NK-92 (cell line): Measurements from ENCODE around the gene PTCD1.

Experiments used
- DNase-seq: peaks from one replicate; lab custom pipeline; 2025; ENCODE audit not compliant: unreplicated experiment; lab: John Stamatoyannopoulos, UW

PTCD1 gene

DNA sequence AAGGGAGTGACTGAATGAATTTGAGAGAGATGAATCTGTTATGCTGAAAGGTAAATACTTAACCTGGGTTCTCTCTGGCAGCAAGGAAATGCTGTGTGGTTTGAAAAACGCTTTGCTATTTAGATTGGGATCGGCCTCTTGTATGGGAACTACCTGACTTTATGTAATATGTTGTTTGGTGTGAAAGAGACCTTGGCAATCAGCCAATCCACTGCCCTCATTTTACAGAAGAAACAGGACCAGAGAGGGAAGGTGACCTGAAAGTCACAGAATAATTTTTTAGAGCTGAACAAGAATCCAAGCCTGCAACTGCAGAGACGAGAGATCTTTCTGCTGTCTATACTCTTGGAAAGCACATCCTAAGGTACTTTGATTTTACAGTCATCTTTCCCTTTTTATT lies 28.8 kb downstream of the PTCD1 start:
- DNase-seq = no peak

DNA sequence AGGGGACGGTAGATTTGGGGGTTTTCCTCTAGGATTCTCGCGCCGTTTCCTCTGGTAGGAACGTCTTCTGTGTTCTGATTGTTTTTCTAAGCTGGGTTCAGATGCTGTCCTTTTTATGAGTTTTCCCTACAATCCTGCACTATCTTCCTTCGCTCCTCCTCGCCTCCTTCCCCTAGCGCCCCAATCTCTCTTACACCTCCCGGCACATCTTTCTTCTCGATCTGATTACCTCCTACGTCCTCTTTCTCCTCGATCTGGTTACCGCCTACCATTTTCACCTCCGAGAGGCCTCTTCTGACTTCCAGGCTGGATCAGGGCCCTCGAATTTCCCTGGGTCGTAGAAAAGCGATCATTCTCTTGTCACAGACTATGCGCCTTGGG lies 29.4 kb downstream of the PTCD1 start:
- no peak for DNase-seq

DNA sequence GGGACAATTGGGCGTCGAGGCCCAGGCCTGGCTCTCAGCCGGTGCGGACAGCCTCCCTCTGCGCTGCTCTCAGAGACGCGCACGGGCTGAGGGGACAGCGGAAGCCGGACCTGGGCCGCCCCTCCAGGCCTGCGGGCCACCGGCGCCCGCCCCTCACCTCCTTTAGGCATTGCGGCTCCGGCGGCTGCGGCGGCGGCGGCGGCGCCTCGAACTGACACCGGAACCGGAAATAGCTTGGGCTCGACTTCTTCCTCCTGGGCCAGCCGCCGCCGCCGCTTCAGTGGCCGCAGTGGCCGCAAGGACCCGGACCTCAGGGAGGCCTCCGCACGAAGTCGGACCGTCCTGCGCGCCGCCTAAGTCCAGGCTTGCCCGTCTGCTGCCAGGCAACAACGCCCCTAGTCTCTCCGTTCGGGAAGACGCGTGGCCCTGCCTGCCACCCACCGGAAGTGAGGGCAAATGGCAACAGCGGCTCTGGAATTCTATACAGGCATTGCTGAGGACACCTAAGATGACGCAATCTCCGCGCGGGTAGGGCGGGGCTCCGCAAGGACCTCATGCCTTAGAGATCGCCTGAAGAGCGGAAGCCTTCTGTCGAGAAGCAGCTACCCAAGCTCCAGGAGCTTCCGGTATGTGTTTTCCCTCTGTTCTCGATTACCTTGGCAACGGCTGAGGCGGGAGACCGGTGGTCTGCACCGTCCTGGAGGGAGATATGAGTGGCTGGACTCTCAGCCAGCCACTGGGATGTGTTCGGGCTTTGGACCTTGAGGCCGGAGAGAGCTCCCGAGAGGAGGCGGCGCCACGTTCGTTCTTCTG lies 30.0 kb downstream of the PTCD1 start, which contains the start of the genes BUD31 and PDAP1:
BUD31 (plus strand) TSS at position 591 of the 813 bp plus-strand sequence. CDS start 2,124 bp downstream, outside the sequence.
PDAP1 (minus strand) TSS at position 219 of the 813 bp plus-strand sequence; CDS start at position 170, 49 bp downstream.
- peak; percentile 77 for DNase-seq

DNA sequence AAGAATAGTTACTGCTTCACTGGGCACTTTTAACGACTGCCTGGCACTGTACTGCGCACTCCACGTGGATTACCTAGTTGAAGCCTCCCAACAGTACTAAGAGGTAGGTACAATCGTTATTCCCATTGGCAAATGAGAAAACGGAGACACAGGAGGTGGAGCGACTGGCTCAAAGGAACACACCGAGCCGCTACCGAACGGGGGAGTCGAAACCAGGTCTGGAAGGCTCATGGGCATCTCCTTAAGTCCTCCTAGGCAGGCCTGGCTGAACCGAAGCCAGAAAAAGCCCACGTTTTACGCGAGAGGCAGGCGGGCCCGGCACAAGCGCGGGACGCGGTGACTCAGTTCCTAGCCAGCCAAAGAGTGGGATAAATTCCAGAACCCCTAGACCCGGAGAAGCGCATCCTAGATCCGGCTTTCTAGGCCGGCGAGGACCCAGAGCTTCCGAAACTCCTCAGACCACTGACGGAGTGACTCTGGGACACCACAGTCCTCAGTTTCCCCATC lies 30.7 kb downstream of the PTCD1 start:
- no peak for DNase-seq

DNA sequence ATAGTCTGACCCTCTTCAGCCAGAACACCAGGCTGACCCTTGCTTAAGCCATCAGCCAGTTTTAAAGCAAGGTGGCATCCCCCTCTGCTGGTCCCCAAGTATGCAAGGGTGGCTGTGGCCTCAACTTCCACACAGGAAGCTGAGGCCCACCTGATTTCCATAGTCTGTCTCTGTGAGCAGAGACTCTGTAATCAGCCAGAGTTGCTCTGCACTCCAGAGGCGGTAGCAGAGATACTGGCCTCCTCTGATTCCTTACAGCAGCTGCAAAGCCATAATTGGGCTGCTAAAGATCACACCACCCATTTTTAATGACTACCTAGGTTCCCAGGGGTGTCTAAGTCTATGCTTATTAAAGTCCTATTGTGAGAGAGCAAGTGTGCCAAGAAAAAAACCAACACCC lies 32.0 kb downstream of the PTCD1 start:
- no peak for DNase-seq

DNA sequence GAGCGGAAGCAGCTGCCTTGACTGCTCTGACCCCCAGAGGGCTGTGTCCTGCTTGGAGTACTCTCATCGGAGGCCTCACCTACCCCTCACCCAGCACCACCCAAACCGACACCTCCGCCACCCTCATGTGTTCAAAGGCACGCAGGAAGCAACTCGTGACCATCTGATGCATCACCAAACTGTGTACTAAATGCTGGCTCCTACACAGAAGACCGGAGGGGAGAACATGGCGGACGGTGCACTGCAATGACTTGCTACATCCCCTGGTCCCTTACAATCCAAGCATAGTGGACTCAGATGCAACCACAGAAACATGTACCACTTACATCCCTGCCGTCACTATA lies 33.6 kb downstream of the PTCD1 start:
- no peak for DNase-seq

DNA sequence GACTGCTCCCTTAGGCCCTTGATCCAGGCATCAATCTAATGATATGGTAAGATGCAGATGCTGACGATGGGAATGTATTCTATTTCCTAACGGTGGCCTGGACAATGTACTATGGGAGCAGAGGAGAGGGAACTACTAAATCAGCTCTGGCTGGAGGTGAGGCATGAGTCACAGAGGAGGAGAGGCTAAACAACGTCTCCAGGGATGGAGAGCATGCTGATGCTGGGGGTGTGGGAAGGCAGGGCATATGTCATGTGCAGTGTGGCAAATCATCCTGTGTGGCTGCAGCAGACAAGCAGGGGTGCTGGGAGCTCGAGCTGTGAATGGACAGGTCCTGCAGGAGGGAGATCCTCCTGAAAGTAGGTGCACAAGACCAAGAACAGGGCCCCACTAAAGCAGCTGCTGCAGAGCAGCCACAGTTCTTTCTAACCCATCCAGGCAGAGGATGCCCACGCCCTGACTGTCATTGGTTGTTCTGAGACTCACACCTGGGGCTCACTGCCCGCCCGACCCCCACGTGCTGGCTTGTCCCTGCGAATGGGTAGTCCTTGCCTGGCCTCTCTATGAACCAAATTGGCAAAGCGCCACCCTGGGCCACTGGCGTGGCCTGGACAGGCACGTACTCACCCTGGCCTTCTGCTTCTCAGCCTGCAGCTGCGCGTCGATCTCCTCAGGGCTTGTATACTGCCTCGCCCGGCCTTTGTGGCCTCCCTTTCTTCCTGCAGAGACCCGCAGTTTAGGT lies 34.2 kb downstream of the PTCD1 start:
- DNase-seq = no peak

DNA sequence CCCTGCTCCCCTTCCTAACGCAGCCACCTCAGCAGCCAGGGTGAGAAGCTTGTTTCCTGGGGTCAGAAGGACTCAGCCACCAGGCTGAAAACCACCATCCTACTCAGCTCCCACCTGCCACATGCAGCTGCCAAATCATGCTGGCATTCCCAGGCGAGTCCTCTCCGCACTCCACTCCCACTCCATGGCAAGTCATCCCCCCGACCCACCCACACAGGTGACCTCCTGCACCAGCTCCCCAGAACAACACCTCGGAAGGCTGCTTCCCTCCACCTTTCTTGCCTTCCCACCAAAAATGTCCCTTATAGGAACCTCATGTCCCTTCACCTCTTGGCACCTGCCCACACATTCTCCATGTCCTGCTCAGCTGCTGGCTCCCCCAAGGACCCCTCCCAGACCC lies 34.8 kb downstream of the PTCD1 start:
- DNase-seq = no peak

DNA sequence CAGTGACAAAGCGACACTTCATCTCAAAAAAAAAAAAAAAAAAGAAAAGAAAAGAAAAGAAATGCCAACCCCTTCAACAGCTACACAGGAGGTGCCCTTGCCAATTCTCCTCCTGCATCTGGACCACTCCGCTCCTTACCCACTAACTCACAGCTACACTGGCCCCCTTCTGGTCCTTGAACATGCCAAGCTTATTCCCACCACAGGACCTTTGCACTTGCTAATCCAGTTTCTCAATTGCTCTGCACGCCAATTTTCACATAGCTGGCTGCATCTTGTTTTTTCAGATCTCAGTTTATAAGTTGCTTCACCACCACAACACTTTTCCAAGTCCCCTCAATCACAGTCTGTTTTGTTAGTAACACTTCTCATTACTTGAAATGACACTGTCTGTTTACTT lies 35.7 kb downstream of the PTCD1 start:
- DNase-seq = no peak

DNA sequence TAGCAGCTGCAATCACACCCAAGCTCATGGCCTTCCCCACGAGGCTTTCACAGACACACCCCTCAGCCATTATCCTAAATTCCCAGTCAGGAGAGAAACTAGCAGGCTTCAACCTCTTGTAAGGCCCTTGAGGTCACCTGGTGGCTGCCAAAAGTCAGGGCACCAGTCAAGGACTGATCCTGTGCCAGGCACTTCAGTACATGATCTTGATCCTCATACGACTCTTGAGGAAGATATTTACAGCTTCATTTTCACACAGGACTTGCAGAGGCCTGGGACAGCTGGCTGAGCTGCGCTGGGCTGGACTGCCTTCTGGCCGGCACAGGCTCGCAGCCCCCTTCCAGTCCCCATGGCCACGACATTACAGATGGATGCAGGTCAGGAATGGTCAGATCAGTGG lies 39.0 kb downstream of the PTCD1 start:
- no peak for DNase-seq

DNA sequence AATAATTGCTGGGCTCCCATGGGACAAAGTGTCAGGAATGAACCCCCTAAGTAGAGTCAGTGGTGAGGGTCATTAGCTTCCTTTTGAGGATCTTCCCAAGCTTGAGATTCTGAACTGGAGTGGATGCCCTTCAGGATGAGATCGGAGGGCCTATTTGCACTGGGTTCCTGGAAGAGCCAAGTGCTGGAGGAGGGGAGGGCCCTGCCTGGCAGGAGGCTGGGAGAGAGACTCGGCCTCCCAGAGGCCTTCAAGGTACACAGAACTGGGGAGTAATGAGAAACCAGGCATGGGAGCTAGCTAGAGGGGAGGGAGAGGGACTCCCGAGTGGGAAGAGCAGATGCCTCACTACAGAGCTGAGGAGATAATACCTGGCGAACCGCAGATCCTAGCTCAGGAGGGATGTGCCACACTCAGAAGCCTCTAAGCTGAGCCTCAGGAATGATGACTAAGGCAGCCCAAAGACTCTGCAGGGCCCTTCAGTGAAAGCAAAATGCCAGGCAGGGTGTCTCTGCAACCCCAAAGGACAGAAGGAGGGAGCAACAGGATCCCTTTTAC lies 39.6 kb downstream of the PTCD1 start:
- DNase-seq = no peak

DNA sequence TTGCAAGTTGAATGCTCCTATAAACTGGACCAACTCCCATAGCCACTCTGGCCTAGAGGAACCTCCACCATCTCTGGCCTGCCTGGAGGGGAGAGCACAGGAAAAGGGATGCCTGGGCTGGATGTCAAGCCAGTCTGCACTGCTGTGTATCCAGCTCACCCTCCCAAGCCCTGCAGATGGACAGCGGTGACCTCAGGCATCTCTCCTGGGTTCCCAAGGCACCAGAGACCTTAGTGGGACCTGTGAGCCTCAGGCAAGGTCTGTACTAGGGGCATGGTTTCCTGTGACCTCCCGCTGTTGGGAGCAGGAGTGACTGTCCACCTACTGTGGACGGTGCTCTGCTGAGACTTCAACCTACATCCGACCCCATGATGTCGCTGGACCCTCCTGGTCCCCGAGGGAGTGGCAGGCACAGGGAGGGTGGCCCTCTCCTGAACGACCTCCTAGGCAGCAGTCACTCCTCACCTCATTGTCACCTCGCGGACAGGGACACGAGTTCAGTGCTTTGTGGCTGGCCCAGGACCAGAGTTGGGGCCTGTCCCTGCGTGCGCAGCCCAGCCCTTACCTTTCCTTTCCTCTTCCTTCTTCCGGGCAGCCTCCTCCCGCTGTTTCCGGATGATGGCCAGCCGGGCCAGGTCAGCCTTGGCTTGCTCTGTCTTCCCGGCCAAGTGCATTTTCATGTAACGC lies 41.2 kb downstream of the PTCD1 start:
- no peak for DNase-seq

DNA sequence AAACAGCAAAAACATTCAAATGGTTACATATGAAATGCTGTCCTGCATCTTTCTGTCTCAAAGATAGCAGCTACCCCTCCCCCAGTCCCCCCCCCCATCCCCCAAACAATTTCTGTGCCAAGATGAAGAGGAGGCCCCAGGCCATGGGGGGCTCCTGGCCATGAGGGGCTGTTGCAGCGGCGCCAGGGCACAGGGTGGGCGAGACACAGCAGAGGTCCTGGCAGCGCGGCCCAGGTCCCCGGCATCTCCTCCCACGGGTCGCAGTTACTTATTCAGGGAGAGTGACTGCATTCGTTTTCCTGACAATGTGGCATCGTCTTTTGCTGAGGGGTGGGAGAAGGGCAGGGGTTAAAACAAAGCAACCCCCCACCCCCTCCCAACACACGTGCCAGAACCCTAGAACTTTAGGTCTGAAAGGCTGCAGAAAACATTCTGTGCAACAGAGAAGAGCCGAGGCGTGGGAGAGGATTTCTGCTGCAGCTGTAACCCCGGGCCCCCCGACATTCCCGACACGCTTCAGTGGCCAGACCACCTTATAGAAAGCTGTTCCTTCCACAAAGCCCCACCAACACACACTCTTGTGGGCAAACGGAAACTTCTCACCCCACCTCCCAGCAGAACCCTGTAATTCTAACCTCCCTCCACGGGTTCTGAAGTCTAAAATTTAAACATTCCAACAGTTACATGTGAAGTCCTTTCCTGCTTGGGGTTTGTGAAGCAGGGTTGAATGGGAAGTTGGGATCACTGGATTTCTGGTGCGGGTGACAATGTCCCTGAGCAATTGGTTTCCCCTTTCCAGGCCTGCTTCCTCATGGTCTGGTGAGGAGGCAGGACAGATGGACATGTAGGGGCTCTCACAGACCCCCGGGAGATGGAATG lies 41.9 kb downstream of the PTCD1 start:
- no peak for DNase-seq

DNA sequence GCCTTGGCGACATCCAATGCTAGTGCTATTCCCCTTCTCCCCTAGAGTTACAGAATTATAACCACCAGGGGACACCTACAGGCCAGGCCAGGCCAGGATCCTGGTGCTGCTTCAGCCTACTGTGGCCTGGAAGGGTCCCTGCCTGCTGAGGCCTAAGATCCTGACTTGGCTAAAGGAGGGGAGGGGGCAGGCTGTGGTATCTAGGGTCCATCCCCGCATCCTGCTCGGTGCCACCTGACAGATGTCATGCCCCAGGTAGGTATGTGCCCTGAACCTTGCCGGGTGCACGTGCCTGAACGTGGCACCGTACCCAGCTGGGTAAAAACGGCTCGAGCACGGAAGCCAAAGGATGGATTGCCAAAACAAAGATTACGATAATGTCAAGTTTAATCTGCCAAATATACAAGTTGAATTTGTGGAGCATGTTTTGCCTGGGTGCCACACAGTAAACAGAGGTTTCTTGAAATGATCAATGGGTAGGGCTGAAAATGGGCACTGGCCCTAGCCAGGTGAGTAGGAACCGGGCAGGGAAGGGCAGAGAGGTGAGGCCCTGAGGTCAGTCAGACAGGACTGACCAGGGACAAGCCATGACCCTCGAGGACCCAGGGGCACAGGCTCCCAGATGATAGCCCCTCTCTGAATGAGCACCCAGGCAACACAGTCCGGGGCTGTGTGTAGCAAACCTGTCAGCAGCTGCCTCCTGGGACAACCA lies 42.8 kb downstream of the PTCD1 start:
- DNase-seq = no peak

DNA sequence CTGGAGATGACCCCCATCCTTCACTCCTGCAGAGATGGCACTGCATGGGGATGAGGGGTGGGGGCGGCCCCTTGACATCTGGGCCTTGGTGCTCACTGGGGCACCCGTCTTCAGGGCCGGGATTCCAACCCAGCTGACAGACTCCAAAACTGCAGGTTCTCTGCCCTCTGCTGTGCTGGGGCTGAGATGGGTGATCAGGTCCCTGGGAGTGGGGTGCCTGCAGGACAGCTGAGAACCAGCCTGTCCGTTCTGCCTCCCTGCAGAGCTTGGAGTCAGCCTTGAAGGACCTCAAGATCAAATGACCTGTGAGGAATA lies 44.5 kb downstream of the PTCD1 start:
- DNase-seq = no peak

DNA sequence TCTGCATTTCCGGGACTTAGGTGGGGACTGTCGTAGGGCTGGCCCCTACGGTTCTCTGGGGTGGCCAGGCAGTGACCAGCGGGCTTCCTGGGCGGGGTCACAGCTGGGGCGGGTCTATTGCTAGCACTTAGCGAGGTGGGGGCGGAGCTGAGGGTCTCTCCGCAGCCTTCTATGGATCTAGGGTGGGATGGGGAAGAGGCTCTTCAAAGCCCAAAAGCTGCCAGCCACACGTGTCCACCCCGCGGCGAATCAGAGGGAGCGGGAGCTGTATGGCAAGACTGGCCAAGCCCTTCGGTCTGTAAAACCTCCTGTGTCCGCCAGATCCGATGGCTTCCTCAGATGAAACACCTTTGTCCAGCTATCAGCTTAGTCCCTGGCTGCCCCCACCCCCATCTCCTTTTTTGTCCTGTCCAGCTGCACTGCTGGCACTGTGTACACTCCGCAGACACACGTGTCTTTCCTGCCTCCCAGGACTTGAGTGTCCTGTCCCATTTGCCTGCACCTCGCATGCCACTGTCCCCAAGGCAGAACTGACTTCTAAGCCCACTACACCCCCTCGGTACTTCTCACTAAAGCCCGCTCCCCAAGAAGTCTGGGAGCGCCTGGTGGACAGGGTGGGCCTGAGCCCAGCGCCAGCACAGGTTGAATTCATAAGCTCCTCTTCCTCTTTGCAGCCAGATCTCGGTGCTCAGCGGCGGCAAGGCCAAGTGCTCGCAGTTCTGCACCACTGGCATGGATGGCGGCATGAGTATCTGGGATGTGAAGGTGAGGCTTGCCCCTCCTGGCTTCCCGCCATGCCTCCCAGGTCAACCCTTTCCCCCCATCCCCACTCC lies 45.0 kb downstream of the PTCD1 start:
- DNase-seq = no peak

DNA sequence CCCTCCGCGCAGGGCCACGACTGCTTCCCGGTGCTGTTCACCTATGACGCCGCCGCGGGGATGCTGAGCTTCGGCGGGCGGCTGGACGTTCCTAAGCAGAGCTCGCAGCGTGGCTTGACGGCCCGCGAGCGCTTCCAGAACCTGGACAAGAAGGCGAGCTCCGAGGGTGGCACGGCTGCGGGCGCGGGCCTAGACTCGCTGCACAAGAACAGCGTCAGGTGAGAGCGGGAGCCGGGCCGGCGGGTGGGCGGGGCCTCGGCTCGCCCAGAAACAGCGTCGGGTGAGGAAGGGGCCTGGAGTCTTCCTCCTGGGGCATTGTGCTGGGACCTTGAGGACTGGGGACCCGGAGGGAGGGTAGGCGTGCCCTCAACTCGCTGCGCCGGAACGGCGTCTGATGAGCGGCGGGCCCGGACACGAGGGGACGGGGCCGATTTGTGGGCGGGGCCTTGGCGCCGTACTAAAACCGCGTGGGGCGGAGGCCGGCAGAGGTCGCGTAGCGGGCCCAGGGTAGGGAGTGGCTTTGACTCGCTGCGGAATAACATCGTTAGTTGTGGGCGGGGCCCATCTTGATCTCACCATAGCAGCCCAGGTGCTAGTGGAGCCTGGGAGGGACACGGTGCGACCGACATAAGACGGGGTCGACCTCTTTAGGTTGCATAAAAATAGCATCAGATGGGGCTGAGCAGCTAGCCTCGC lies 45.8 kb downstream of the PTCD1 start:
- no peak for DNase-seq

DNA sequence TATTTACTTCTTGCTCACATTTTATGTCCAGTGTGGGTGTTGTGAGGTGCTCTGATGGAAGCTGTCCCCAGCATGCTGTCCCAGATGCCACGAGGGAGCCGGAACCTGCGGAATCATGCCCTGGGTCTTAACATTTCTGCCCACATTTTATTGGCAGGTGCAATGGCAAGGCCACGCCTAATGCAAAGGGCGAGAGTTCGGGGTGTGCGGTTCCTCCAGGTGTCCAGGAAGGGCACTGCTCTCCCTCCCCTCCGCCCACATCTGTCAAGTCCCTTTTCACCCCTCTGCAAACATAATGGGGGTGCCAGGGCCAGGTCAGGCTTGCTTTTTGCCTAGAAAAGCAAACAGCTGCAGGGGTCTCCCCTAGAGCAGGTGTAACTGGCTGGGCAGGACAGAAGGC lies 46.6 kb downstream of the PTCD1 start:
- DNase-seq = no peak
